Measurements from ENCODE around the gene PCDH8.

PCDH8 gene

DNA sequence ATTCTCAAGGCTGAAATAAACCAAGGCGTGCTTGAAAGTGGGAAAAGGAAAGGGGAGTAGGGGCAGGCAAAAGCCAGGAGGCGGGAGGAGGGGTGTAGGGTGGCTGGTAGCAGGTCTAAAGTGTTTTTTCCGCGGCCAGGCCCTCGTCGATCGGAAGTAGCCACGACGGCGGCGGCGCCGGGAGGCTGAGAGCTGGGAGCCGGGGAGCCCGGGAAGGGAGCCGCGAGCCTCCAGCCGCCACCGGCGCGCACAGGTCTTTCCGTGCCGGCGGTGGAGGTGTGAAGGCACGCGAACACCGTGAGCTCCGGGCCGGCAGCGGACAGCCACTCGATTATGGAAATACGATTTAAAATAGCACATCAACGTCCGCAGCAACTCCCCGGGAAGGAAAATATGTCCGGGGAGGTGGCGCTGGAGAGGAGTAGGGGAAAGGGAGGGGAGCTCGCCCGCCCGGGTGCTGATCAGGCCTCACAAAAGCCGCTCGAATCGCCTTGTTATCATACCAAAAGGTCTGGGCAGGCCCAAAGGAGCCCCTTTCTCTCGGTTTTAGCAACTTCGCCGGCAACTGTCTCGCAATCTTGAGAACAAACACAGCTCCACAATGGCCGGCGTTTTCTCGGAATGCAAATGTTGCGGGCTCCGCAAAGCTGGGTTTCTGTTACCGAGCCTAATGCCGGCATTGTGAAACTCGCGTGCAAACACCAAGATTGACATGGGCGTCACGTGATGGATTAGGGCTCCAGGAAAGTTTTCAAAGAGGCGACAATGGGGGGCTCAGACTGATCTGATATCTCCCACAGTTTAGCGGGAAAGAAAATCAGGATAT is 2.9 kb upstream of the PCDH8 start:
- DNase-seq (ENCODE audit: low read depth), result peak; percentile 30

GRCh38 chr13:52850396-52851136 is 2.1 kb upstream of the PCDH8 start:
- peak; percentile 55 for DNase-seq (ENCODE audit: low read depth)

DNA sequence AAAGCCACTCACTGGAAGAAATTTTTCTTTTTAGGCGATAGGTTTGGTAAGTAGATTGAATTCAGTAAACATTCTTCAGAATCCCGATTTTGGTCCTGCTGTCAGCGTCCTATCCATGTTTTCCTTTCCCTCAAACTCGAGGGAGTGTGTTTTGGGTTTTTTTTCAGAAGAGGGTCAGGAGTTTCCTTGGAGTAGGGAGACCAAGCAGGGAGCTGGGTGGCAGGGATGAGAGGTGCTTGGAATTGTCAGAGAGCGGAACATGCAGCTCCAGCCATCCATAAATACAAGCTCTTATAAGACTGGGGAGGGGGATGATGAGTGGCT is 1.6 kb upstream of the PCDH8 start:
- no peak for DNase-seq (ENCODE audit: low read depth)

DNA sequence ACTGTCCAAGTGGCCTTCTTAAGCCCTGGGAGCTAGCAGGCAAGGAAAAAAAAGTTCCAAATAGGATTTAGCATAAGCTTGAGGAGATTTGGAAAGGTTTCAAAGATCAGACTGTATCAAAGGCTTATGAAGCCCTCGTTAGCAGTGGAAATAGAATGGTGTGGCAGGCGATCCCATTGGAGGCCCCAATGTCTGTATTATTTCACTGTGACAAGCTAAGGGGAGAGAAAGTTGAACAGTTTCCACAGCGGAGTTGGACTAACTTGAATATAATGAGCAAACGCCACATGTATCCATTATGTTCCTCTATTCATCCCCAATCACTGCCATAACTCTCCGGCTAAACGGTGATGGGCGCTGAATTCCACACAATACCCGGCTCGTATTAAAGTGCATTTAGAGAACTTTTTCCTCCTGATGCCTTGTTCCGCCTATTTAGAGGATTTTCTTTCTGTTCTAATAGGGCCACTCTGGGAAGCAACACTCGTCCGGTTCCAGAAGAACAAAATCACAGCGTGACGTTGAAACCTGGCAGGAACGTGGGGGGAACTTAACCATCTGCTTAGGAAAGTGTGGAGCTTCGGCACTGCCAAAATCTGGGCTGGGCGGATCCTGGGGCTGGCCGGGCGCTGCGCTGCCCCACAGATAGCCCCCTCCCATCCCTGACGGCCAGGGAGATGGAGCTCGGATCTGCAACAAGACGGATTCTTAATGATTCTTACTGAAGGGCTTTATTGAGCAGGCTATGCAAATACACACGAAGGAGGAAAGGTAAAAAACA is 1.0 kb upstream of the PCDH8 start:
- no peak for DNase-seq (ENCODE audit: low read depth)

DNA sequence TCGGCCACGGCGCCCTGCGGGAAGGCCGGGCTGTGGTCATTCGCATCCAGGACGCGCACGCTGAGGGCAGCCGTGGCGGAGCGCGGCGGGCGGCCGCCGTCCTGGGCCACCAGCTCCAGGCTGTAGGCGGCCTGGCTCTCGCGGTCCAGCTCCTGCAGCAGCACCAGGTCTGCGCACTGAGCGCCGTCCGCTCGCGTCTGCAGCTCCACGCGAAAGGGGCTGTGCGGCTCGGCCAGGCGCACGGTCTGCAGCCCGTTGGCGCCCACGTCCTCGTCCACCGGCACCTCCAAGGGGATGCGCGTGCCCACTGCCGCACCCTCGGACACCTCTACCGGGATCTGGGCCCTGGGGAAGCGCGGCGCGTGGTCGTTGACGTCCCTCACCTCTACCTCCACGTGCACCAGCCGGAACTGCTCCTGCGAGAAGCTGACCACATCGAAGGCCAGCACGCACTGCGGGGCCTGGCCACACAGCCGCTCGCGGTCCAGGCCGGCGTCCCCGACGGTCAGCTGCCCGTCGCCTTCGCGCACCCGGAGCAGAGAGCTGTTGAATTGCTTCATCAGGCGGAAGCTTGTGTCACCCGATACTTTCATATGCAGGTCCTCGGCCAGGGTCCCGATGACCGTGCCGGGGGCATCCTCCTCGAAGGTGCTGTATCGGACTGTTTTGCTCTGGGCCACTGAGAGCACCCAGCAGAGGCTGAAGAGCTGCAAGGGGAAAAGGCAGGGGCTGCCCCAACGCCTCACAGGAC is 583 bp downstream of the PCDH8 start:
- DNase-seq (ENCODE audit: low read depth), result no peak

GRCh38 chr13:52847322-52847681 is 1.1 kb downstream of the PCDH8 start:
- DNase-seq (ENCODE audit: low read depth), result no peak

GRCh38 chr13:52846567-52847321 is 1.7 kb downstream of the PCDH8 start:
- no peak for DNase-seq (ENCODE audit: low read depth)

DNA sequence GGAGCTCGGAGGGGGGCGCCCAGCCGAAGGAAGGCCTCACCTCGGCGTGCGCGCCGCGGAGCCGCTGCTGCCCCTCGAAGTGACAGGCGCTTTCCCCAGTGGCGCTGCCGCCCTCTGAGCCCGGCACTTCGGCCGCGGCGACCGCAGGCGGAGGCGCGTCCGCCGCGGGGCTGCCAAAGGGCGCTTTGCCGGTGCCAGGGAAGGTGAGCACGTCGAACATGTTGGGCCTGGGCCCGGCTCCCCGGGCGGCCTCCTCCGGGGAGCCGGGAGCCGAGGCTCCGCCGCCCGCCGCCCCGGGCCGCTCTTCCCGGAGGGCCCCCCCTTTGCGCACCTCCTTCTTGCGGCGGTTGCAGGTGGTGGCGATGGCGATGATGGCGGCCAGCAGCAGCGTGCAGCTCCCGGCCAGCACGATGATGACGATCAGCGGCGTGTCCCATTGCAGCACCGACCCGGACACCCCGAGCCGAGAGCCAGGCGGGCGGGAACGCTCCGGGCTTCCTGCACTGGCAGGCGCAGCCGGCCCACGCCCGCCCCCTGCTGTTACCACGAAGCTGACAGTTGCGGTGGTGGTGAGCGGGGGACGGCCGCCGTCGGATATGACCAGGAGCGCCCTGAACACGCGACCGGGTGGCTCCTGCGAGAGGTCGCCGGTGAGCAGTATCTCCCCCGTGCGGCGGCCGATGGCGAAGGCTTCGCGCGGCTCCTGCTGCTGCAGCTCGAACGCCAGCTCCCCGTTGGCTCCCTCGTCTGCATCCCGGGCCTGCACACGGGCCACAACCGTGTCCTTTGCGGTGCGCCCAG is 2.5 kb downstream of the PCDH8 start:
- no peak for DNase-seq (ENCODE audit: low read depth)

DNA sequence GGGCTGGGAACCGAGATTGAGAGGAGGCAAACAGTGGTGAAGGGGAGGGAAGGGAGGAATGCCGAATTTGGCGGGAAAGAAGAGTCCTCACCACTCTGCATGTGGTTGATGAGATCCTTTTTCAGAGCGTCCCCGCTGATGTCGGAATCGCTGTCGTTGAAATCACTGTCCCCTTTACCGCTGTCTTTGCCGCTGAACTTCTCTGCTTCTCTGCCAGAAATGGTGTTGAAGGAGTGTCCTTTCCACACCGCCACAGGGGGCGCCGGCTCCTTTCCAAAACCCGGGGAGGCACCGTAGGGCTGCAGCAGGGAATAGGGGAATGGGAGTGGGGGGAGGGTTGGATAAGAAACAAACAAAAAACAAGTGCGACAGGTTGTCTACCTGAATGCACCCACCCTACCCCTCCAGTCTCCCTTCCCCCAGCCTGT is 3.1 kb downstream of the PCDH8 start:
- no peak for DNase-seq (ENCODE audit: low read depth)

DNA sequence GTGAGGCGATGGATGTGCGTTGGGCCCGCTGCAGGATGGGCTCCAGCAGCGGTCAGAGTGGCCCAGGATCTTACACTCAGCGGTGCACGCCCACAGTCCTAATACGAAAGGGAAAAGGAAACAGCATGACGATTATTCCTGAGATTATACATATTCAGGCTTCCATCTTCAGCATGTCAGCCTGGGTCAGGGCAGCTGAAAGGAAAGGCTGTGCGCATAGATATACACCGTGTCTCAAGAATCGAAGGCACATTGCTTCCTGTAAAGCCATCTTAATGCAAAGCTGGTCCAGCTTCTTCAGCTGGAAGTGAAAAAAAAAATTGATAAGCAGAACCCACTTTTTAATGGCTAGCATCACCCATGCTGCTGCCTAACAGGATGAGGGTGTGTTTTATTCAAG is 3.6 kb downstream of the PCDH8 start:
- DNase-seq (ENCODE audit: low read depth), result no peak

DNA sequence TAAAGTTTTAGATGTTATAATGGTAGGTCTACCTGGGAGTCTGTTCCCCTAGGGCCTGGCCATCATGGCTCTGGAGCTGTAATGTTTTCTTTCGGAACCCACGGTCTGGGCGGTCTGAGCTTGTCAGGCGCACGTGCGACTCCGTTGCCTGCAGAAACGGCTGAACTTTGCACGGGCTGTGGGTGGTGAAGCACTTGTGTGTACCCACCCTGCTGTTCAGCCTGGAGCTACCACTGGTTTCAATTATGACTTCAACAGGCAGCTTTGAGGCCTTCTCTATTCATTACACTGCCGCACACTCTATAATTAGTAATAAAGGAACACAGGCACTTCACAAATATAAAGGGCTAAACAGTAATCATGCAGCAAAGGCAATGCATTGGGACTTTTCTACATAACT is 6.0 kb downstream of the PCDH8 start:
- no peak for DNase-seq (ENCODE audit: low read depth)

DNA sequence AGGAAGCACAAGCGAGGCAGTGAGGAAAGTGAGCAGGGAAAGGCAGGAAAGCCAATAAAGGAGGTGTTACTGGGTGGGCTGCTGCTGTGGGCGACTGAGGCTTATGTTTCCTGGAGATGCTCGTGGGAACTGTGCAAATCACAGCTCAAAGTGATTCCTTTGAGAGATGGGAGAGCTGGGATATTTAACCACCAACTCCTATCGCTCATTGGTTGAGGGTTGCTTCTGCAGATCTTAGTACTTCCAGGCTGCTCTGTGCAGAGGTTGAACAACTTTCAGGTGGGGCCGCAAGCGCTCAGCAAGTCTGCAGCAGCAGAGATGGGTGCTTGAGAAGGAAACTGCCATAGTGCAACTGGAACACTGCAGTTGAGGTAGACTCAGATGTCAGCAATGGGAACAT is 8.4 kb downstream of the PCDH8 start:
- DNase-seq (ENCODE audit: low read depth), result no peak

GRCh38 chr13:52838433-52839107 is 9.9 kb downstream of the PCDH8 start:
- no peak for DNase-seq (ENCODE audit: low read depth)

DNA sequence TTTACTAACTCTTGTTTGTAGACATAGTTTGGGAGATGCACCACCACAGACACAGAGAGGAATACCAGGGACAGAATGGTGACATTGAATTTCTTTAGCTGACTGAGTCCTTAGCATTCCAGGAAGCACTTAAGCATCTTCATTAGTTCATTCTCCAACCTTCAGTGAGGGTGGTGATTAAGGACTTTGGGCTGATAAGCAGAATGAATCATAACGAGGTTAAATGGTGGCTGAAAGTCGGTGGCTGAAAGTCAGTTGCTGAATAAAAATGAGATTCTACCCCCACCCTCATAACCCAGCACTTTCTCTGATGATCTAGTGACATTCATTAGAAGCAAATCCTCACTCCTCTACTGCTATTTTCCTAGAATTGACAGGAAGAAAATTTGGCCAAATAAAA is 10.6 kb downstream of the PCDH8 start:
- DNase-seq (ENCODE audit: low read depth), result no peak

GRCh38 chr13:52835071-52835839 is 13.2 kb downstream of the PCDH8 start:
- no peak for DNase-seq (ENCODE audit: low read depth)

DNA sequence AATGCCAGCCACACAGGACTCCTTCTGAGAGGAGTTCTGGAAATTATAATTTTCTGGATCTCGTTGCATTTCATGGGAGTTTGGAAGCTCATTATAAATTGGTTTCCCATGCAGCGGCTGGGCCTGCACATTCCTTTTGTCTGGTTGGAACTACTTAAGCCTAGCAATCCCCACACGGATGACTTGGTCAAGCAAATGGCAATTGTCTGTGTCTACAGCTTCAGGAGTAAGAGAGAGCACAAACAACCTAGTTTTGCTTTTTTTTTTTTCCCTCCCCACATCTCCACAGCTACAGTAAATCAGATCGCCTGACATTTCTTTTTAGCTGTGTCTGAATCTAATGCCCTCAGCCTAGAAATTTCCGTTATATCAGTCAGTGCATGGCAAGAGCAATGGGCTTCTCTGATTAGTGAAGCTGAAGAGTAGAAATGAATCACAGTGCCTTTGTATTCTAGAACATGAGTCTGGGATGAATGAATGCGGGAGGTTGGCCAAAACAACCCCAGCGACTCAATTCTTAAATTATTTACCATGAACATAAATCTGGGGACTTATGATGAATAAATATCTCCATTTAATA is 15.1 kb downstream of the PCDH8 start:
- DNase-seq (ENCODE audit: low read depth), result no peak

DNA sequence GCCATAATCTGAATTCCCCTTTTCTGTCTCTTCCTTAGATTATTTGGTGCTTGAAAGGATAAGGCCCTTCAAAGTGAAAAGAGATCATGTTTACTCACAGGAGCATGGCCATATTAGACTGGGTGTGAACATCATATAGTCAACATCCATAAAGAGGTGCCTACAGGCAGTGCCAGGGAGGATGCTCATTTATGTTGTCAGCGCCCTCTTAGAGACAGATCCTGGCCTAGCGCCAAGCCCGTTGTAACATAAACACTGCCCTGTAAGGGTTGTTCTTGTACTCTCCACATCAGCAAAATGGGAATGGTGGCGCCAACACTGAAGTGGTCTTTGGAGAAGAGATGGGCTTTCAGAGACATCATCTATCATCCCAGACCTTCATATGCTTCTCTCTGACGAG is 16.1 kb downstream of the PCDH8 start:
- no peak for DNase-seq (ENCODE audit: low read depth)

- peak; percentile 12 for DNase-seq (ENCODE audit: low read depth)
Measured at GRCh38 chr13:52830946-52831345, 17.5 kb downstream of the PCDH8 start.

GRCh38 chr13:52827839-52828238 is 20.6 kb downstream of the PCDH8 start:
- DNase-seq (ENCODE audit: low read depth), result no peak
